ENCODE data around the gene CXXC5. TPM values are rescaled to one million over a fixed set of nuclear protein-coding genes. Genes with fewer than 3 reads are reported as not detected.

The CXXC5 gene
- total and polyA plus RNA-seq, 9 of the 15 experiments (the other 6 are each of a cell fraction or from before 2014, with no cell fraction given), result 1.9 to 123 (median 45.8) TPM

- no peak for TF ChIP-seq ZNF407 (IDR thresholded peaks at IDR 0.05; ENCODE audit: low read depth)
- no peak for TF ChIP-seq ZBTB49 (CRISPR knock-in tag; IDR thresholded peaks at IDR 0.05; ENCODE audit: borderline replicate concordance)
- no peak for TF ChIP-seq ZNF717 (CRISPR knock-in tag; IDR thresholded peaks at IDR 0.05)
- peak in 1 of 2 experiments; percentile 87; a peak in 2 of 4 replicates for TF ChIP-seq ZNF639 (CRISPR knock-in tag; conservative IDR thresholded peaks at IDR 0.05 in 1 of 2, IDR thresholded peaks at IDR 0.05 in 1 of 2)
- TF ChIP-seq, protein P1, sequence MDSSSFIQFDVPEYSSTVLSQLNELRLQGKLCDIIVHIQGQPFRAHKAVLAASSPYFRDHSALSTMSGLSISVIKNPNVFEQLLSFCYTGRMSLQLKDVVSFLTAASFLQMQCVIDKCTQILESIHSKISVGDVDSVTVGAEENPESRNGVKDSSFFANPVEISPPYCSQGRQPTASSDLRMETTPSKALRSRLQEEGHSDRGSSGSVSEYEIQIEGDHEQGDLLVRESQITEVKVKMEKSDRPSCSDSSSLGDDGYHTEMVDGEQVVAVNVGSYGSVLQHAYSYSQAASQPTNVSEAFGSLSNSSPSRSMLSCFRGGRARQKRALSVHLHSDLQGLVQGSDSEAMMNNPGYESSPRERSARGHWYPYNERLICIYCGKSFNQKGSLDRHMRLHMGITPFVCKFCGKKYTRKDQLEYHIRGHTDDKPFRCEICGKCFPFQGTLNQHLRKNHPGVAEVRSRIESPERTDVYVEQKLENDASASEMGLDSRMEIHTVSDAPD (CRISPR knock-in tag; IDR thresholded peaks at IDR 0.05), result no peak
- peak; percentile 13; the same call in 1 of the 2 replicates for TF ChIP-seq MTA2 (IDR thresholded peaks at IDR 0.05; ENCODE audit: low read depth)
- no peak for TF ChIP-seq HIVEP1 (CRISPR knock-in tag; IDR thresholded peaks at IDR 0.05)
- TF ChIP-seq MAFK (IDR thresholded peaks at IDR 0.05; ENCODE audit: low read length), result no peak
- TF ChIP-seq ADNP (tag; IDR thresholded peaks at IDR 0.05), result no peak
- TF ChIP-seq ZNF766 (CRISPR knock-in tag; conservative IDR thresholded peaks at IDR 0.05), result peak; percentile 86
- TF ChIP-seq, protein P2, sequence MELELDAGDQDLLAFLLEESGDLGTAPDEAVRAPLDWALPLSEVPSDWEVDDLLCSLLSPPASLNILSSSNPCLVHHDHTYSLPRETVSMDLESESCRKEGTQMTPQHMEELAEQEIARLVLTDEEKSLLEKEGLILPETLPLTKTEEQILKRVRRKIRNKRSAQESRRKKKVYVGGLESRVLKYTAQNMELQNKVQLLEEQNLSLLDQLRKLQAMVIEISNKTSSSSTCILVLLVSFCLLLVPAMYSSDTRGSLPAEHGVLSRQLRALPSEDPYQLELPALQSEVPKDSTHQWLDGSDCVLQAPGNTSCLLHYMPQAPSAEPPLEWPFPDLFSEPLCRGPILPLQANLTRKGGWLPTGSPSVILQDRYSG (tag; conservative IDR thresholded peaks at IDR 0.05; ENCODE audit: low read depth), result peak; percentile 59
These were observed 13.0 kb downstream of the CXXC5 start (continued) for GRCh38 chr5:139660923-139661814.

Data from K562 (cell line).